H1 (cell line): ENCODE measurements around the gene CHCHD3. TPM values are rescaled to one million over a fixed set of nuclear protein-coding genes. Genes with fewer than 3 reads are reported as not detected.

ENCODE experiments used
- CEBPB ChIP-seq: IDR thresholded peaks from 2 replicates; pipeline ENCODE4 v1.6.1; 2012; ENCODE audit warnings: low read depth, low read length
- POLR2AphosphoS5 ChIP-seq: IDR thresholded peaks from 2 replicates; pipeline ENCODE4 v1.6.1; 2011; ENCODE audit warnings: low read depth, low read length
- RFX5 ChIP-seq: IDR thresholded peaks from 2 replicates; pipeline ENCODE4 v1.6.1; 2011; ENCODE audit warnings: low read depth, low read length, improper control_type of control experiment, borderline replicate concordance
- polyA plus RNA-seq, 7 experiments: library from polyadenylated mRNA; depleted of rRNA in 3 of 7; stranded (reverse) in 5 of 7; unstranded in 2 of 7; fragments of >200 nt in 5 of 7; fragments of 200-250 nt in 2 of 7; gene quantifications; 1 replicate in 5 of 7; 2 replicates in 1 of 7; 4 replicates in 1 of 7; pipeline versions ENCODE4 v1.2.1 to v1.2.3, GENCODE V29; 2011 to 2013; ENCODE audit warnings: missing spikeins in 2 of 7, mixed read lengths in 2 of 7
- total RNA-seq: library from RNA; stranded (reverse); fragmentation: NEBNext Ultra II Directional; extraction: Animal tissue kit (Norgen Biotek cat#: 25700); gene quantifications from 2 replicates; pipeline ENCODE4 v1.2.1, GENCODE V29; 2021
- TF ChIP-seq, protein P1 (sequence below): IDR thresholded peaks from 2 replicates; pipeline ENCODE4 v1.6.1; 2011; ENCODE audit warnings: low read length, improper control_type of control experiment

Gene CHCHD3
- total and polyA plus RNA-seq, 2 of the 8 experiments (the other 6 are each of a cell fraction or from before 2014, with no cell fraction given), result 42.9 to 137 TPM

GRCh38 chr7:132759482-132760243, 322.2 kb downstream of the CHCHD3 start (continued):
- no peak for TF ChIP-seq RFX5
- TF ChIP-seq POLR2AphosphoS5, result no peak
- TF ChIP-seq, protein P1, sequence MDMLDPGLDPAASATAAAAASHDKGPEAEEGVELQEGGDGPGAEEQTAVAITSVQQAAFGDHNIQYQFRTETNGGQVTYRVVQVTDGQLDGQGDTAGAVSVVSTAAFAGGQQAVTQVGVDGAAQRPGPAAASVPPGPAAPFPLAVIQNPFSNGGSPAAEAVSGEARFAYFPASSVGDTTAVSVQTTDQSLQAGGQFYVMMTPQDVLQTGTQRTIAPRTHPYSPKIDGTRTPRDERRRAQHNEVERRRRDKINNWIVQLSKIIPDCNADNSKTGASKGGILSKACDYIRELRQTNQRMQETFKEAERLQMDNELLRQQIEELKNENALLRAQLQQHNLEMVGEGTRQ, result no peak
- TF ChIP-seq CEBPB, result no peak
